GM18867 (cell line): ENCODE measurements around the gene HNRNPUL2.
A peak's percentile ranks its signal among the peaks of the same experiment; 100 is the strongest.
"Not testable (repeated sequence)": the region's sequence is repeated elsewhere in the genome, so short reads cannot be mapped to it uniquely, and the experiment has no call there.

Source experiments
- ATAC-seq: cut with Tn5 transposase; IDR thresholded peaks from one replicate; pipeline ENCODE4 v1.9.1; 2021; ENCODE audit warnings: mild to moderate bottlenecking, moderate library complexity; ENCODE audit not compliant: unreplicated experiment

Gene HNRNPUL2

DNA sequence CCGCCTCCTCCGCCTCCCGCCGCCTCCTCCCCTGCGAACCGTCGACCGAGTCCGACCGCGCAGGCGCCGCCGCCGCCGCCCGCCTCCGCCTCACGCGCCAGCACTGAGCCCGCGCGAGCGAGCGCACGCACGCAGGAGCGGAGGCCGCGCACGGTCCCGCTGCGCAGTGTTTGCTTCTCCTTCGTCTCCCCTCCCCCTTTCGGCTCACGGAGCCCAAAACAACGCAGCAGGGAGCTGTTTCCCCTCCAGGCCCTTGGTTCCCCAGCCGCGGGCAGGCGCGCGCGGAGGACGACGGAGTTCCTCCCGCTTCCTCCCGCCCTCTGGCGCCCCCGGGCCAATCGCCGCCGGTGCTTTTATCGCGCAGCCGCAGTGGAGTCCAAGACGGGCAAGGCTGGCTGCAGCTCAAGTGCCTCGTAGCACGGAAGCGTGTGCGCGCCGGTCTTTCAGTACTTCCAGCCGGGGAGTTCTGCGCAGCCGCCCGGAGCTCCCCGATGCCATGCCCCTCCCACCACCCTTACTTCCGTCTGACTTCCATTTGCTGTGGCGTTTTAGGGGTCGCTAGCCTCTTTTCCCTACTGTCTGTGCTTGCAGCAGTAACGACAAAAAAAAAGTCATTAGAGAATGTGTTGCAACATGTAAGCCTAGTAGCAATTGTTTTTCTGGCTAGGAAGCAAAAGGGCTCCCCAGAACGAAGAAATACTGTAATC lies at the start of gene HNRNPUL2:
TSS of gene HNRNPUL2 (minus strand) at position 293 of the 707 bp plus-strand sequence. CDS start 301 bp downstream, outside the sequence.
- ATAC-seq: peak; percentile 69

DNA sequence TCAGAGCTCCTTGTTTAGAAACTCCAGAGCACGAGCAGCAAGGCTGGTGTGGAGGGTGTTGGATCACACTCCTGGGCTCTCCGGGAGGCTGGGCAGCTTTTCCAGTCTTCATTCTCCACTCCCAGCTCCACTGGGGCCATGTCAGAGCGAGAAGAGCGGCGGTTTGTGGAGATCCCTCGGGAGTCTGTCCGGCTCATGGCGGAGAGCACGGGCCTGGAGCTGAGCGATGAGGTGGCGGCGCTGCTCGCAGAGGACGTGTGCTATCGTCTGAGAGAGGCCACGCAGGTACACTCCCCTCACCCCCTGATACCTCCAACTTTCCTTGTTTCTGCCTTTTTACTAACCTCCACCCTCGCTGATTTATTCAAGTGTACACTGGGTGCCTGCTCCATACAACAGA lies 48.4 kb upstream of the HNRNPUL2 start:
- no peak for ATAC-seq

DNA sequence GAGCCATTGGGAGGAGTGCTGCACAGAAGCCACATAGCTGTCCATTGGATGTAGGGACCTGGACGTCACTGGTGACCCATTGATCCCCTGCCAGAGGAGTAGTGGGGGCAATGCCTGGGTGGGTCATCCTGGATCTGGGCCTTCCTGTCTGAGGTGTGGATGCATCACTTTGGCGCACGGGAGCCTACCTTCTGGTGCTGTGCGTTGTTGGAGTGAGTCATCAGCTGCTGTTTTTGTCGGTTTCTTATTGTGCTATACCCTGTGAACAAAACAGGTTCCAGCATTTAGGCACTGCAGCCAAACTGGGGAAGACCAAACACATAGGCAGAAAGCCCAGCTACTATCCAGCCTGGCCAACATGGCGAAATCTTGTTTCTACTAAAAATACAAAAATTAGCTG lies 47.1 kb upstream of the HNRNPUL2 start:
- ATAC-seq: no peak

DNA sequence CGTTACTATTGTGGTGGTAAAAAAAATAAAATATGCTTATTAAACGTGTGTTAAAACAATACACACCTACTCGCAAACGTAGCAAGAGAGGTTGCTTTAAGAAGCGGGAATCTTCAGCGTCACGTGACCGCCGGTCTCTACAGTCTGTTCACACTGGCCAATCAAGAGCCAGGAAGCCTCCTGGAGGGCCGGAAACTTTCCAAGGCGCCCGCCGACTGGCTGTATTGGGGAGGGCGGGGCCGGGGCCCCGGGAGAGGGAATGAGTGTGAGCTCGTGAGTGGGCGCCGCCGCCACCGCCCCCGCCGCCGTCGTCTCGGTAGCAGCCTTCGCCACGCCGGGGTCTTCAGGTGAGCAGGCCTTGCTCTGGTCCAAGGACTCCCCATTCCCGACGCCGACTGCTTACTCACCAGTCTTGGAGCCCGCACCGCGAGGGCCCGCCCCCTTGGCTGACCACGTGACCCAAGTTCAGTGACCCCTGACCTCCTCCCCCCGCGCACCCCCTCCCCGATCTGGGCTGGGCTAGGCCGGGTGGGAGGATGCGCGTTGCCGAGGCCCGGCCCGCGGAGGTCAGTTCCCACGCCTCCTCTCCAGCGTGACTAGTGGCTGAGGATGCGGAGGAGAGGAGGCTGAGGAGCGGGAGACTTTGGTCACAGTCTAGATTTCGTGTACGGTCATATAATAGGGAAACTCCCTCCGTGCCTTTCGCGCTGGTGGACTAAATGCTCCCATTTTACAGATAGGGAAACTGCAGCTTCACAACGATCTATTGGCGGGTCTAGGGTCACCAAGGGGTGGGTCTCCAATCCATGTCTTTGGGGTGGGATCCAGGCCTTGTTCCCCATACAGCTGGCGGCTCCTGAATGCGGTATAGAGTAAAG lies 44.1 kb upstream of the HNRNPUL2 start, which contains the start of gene TAF6L:
TSS of gene TAF6L (plus strand) at position 253 of the 878 bp plus-strand sequence. CDS start 4,388 bp downstream, outside the sequence.
- peak; percentile 70 for ATAC-seq

DNA sequence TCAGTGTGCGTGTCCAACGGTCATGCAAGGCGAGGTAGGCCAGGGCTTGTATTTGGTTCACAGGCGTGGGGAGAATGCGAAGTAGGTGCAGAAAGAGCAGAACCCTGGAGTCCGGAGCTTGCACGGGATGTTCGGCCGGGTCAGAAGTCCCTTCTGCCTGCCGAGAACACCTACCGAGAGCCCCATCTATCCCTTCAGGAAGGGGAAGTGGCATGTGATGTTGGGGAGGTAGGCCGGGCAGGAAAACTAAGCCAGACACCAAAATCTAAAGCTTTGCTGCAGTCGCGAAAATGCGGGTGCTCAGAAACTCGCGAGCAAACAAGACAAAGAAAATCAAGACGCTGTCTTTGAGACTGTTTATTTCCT lies 43.5 kb upstream of the HNRNPUL2 start:
- peak; percentile 3 for ATAC-seq

DNA sequence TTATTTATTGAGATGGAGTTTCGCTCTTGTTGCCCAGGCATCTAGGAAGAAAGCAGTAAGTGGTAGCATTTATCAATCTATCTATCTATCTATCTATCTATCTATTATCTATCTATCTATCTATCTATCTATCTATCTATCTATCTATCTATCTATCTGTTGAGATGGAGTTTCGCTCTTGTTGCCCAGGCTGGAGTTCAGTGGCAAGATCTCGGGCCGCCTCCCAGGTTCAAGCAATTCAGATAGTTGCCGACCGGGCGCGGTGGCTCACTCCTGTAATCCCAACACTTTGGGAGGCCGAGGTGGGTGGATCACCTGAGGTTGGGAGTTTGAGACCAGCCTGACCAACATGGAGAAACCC lies 33.6 kb upstream of the HNRNPUL2 start:
- not testable (repeated sequence) for ATAC-seq

DNA sequence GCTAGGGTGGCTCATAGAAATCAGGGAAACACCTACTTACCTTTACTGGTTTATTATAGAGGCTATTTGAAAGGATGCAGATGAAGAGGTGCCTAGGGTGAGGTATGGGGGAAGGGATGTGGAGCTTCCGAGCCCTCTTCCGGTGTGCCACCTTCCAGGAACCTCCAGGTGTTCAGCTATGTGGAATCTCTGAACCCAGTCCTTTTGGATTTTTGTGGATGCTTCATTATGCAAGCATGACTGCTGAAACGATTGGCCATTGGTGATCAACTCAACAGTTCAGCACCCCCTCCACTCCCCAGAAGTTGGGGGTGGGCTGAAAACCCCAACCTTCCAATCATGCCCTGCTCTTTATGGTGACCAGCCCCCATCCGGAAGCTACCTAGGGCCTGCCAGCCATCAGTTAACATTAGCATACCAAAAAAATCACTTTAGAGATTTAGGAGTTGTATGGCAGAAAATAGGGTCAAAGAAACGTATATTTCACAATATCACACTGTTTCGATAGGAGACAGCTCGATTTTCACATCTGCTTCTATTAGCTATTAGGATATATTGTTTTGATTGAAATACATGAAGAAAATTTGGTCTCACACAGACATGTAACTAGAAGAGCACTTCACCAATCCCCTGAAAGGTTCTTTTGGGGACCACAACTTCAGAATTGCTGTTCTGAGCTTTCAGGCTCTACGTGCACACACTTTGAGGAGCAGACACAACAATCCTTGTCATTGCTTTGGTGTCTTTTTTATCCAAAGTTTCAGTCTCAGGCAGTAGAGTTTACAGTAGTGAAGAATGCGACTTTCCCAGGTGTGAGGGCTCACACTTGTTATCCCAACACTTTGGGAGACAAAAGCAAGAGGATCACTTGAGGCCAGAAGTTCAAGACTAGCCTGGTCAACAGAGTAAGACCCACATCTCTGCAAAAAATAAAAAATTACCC lies 30.9 kb upstream of the HNRNPUL2 start:
- ATAC-seq: no peak

DNA sequence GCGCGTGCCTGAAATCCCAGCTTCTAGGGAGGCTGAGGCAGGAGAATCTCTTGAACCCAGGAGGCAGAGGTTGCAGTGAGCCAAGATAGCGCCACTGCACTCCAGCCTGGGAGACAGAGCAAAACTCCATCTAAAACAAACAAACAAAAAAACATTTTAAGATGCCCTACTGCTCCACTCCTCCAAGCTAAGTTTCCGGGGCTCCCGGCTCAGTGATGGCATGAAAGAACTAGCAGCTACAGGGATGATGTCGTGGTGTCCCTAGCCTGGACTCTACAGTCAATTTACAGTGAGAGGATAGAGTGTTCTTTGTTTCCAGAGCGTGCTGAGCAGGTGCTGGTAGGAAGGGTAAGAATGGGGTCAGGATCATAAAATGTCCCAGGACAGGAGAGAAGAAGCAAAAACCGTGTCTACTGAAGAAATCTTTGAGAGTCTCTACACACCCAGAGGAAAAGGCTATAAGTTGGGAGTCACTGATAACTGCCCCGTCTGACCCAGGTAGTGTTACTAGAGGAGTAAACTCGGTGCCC lies 27.9 kb upstream of the HNRNPUL2 start:
- ATAC-seq: no peak

DNA sequence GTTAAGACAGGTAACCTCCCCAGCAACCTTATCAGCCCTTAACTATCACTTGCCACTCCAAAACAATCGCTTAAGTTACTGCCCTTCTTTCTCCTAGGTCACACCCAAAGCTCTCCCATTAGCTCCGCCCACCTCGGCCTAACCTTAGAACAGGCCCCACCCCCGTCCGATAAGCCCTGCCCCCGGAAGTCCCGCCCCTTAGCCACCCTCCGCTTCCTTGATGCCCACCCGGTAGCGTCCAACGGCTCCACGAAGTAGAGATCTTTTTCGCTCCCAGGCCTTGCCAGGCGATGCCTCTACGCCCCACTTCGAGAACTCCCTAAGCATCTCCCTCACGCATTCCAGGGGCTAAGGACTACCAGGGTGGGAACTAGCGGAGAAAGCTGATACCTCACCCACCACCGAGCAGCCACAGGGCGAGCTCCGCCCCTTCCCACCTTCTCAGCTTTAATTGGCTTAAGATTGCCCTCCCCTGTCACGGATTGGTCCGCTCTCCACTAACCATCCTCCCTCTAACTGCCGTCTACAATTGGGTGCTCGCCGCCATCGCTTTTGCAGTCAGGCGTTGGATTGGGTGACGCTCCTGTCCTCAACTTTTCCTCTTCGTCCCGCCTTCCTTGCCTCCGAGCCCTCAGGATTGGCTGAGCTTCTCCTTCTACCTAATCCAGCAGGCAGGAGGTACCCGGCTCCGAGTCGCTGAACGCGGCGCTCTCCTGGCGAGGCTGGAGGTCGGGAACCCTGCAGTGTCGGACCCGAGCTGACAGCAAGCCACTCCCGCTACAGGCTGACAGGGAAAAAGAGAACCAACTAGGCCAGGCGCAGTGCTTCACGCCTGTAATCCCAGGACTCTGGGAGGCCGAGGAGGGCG lies 26.7 kb upstream of the HNRNPUL2 start, which contains the start of gene ZBTB3:
TSS of gene ZBTB3 (minus strand) at position 425 of the 868 bp plus-strand sequence. CDS start 496 bp downstream, outside the sequence.
- ATAC-seq: peak; percentile 91

DNA sequence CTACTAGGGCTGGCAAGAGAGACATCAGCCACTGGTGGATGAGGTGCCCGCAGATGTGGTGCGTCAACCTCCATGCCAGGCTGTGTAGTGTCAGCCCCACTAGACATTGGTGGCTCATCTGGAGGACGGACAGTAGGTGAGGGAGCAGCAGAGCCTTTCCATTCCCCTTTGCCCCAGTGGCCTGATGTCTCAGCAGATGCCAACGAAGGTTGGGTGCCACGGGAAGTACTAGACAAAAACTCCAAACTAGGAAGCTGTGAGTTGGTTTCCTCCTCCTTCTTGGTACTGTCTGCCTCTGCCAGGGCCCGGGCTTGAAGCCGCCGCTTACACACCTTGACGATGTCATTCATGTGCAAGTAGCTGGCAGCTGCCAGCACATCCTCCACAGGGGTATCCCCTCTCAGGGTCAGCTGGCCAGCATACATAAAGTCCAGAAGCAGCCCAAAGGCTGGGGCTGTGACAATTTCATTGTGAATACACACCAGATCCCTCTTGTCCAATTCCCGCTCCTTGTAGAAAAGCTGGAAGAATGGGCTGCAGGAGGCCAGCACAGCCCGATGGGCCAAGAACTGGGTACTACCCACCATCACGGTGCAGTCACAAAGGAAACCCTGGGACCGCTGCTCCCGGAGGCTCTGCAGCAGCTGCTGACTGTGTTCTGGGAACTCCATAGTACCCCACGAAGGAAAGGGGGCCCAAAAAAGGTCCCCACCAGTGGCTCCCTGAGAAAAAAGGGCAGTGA lies 25.9 kb upstream of the HNRNPUL2 start:
- ATAC-seq: no peak

DNA sequence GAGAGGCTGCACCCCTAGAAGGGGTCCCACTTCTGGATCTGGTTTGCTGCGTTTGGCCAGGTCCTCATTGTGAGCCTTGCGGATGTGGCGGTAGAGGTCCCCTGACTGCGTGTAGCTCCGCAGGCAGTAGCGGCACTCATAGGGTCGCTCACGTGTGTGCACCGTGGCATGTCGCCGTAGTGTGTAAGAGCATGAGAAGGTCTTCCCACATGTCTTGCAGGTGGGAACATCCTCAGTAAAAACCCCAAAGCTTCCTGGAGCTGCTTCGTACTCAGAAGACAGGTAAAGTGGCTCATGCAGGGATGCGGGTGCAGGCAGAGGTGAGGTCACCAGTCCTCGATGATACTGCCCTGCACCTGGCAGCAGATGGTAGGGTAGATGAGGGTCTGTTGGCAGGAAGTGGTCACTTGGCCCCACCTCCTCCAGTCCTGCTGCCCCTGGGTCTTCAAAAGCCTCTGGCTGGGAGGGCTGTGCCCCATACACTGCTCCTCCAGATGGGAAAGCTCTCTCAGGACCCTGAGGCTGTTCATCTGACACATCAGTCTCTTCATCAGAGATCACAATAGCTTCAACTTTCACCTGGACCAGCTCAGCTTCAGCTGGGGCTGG lies 25.0 kb upstream of the HNRNPUL2 start:
- no peak for ATAC-seq

DNA sequence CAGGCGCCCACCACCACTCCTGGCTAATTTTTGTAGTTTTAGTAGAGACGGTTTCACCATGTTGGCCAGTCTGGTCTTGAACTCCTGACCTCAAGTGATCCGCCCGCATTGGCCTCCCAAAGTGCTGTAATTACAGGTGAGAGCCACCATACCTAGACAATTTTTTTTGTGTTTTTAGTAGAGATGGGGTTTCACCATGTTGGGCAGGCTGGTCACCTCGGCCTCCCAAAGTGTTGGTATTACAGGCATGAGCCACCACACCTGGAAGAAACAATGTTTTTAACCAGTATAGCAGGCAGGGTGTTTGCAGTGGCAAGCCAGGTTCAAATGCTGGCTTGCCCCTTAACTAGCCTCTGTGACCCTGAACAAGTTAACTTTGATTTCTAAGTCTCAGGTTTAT lies 22.7 kb upstream of the HNRNPUL2 start:
- not testable (repeated sequence) for ATAC-seq

DNA sequence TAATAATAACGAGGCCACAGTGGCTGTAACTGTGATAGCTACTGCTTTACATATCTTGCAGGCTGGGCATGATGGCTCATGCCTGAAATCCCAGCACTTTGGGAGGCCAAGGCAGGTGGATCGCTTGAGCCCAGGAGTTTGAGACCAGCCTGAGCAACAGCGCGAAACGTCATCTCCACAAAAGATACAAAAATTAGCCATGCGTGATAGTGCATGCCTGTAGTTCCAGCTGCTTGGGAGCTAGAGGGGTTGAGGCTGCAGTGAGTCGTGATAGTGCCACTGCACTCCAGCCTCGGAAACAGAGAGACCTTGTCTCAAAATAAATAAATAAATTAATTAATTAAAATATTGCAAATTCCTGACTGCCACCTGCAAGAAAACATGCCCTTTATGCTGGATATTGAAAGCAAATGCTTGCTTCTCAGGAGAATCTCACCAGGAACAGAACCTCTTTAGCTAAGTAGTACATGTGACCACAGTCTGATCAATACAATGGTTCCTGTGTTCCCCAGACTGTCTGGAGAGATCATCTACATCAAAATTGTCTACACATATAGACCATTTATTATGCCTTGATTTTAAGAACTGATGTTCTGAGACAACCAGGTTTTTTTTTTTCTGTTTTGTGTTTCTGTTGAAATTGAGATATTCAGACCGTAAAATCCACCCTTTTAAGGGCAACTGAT lies 20.4 kb upstream of the HNRNPUL2 start:
- ATAC-seq: no peak

DNA sequence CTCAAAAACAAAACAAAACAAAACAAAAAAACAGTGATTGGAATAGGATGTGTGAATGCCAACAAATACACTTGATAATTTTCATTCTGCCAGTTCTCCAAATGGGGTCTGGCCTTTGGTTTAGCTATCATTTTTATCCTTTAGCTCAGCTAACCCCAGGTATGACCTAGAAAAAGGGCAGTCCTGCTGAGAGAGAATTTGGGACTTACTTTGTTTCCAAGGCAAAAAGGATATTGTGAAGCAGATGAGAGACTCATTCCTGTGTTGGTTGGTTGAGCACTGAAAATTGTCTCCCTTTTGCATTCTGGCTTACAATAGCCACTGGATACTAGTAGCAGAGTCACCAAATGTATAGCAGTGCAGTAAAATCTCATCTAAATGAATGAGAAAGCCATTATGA lies 9.9 kb upstream of the HNRNPUL2 start:
- no peak for ATAC-seq

DNA sequence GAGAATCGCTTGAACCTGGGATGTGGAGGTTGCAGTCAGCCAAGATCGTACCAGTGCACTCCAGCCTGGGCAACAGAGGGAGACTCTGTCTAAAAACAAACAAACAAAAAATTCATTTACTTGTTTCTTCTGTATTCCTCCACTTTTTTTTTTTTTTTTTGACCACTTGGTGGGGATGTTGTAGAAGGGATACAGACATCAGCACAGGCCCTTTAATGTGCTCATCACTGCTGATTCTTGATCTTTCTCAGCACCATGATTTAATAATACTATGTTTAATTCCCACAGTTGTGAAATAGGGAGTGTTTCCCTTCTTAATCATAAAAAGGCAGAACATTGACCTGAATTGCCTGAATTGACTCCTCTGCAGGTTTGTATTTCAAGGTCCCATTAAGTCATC lies 5.6 kb upstream of the HNRNPUL2 start:
- no peak for ATAC-seq

DNA sequence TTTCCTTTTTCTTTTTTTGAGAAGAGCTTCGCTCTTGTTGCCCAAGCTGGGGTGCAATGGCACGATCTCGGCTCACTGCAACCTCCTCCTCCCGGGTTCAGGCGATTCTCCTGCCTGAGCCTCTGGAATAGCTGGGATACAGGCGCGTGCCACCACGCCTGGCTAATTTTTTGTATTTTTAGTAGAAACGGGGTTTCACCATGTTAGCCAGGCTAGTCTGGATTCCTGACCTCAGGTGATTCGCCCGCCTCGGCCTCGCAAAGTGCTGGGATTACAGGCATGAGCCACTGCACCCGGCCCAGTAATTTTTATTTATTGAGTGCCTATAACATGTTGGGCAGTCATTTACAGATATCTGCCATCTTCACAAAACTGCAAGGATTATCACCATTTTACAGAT lies 2.8 kb upstream of the HNRNPUL2 start:
- ATAC-seq: not testable (repeated sequence)

DNA sequence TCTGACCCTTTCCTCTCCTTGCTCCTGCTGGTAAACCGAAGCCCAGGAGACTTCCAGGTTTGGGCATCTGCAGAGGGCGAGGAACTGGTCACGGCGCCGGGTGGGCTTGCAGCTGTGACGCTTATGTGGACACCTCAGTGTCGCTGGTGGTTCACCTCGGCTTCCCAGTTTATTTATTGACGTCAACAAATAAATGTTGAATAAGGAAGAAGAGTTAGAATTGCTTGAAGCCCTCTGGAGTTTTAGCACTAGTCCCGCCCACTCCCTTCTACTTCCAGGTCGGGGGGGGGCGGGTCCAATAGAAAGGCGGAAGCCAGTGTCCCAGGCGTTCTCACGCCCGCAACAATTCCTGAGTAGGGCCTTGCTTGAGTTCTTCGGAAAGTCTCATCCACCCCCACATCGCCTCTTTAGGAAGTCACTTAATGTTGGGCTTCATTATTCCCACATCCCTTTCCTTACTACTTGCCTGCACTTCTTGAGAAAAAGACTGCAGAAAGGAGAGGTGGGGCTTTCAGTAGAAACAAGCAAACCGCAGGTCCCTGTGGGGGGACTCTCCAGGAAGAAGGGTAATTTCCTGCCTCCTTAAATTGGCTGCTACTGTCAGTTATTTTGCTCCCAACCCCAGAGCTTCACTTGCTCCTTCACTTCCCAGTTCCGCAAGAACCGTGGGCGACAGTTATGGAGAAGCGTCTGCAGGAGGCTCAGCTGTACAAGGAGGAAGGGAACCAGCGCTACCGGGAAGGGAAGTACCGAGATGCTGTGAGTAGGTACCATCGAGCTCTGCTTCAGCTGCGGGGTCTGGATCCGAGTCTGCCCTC lies 1.1 kb upstream of the HNRNPUL2 start, which contains the start of gene TTC9C:
TSS of gene TTC9C (plus strand) at position 316 of the 818 bp plus-strand sequence. CDS start at position 679, 363 bp downstream.
- ATAC-seq: peak; percentile 14
